GM21360 (cell line): ENCODE measurements around the gene CSF1R.

ENCODE experiments used
- ATAC-seq: cut with Tn5 transposase; IDR thresholded peaks from one replicate; pipeline ENCODE4 v1.9.1; 2021; ENCODE audit warnings: mild to moderate bottlenecking, moderate library complexity; ENCODE audit not compliant: unreplicated experiment

The CSF1R gene

GRCh38 chr5:150085950-150086715 is at the start of gene CSF1R:
Gene CSF1R, minus strand, starts transcription at chr5:150086554. Its CDS starts 127 bp downstream, at chr5:150086427.
- ATAC-seq, result no peak

- ATAC-seq, result no peak
These were observed 49.4 kb upstream of the CSF1R start for GRCh38 chr5:150135557-150136304.

DNA sequence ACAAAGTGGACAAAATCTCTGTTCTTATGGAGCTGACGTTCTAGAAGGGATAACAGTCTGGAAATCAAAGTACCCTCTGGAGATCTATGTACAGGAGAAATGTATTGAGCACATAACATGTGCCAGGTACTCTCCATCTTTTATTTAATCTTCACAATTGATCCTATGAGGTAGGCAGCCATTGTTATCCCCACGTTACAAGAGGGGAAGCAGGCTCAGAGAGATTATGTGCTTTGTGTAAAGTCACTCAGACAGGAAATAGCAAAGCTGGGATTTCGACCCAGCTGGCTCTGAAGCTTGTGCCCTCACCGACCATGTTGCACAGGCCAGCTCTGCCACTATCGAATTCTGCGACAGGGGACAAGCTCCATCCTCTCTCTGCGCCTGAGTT is 47.8 kb upstream of the CSF1R start:
- no peak for ATAC-seq

DNA sequence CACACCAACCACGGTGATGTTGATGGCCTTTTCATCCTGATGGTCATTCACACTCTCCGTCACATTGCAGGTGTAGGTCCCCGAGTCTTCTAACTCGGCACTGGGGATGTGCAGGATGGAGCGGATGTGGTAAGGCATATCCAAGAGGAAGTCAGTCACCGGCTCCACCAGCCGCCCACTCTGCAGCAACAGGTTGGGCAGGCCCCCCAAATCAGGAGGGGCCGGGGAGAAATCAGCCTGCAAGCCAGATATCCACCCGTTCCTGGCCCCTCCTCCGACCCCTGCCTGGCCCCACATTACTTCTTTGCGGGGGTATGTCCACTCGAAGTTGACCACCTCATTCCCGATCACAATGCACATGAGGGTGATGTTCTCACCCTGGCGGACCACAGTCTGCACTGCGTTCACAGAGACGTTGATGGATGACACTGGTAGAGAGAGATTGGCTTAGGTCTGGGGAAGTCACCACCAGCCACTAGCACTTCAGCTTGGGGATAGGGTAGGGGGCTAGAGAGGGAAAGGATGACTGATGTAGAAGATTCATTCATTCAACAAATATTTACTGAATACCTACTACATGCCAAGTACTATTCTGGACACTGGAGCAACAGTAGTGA is 47.3 kb upstream of the CSF1R start:
- no peak for ATAC-seq

- ATAC-seq, result no peak
These were observed 46.4 kb upstream of the CSF1R start for GRCh38 chr5:150132740-150133139.

- ATAC-seq, result no peak
These were observed 45.8 kb upstream of the CSF1R start for GRCh38 chr5:150131978-150132694.

DNA sequence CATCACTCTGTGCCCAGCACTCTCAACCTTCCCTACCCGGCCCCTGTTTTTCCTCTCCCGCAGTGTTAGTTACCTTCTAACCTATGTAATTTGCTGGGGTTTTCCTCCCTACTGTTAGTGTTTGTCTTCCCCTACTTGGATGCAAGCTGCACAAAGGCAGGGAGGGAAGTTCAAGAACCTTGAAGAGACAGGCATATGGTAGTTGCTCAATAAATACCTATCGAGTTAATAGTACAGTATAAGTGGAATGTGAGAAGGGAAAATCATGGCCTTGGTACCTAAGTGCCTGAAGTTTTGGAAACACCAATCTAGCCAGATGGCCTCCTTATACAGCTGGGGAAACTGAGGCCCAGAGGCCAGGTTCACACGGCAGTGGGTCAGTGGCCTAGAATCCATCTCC is 45.1 kb upstream of the CSF1R start:
- no peak for ATAC-seq

DNA sequence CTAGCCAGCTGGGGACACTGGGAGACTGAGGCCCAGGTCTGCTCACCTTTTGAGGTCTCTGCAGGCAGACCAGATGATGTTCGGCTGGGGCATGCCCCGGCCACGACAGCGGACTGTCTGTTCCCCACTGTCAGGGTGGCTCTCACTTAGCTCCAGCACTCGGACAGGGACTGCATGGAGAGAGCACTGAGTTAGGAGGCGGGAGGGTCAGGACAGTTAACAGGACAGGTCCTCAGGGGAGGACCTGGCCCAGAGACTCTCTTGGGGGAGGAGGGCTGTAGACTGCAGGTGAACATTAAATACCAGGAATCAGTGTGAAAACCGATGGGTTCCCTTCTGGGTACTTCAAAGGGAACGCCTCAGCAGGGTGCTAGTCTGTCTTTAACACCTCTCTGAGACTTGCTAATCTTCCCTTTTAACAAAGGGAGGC is 44.2 kb upstream of the CSF1R start:
- ATAC-seq, result no peak

DNA sequence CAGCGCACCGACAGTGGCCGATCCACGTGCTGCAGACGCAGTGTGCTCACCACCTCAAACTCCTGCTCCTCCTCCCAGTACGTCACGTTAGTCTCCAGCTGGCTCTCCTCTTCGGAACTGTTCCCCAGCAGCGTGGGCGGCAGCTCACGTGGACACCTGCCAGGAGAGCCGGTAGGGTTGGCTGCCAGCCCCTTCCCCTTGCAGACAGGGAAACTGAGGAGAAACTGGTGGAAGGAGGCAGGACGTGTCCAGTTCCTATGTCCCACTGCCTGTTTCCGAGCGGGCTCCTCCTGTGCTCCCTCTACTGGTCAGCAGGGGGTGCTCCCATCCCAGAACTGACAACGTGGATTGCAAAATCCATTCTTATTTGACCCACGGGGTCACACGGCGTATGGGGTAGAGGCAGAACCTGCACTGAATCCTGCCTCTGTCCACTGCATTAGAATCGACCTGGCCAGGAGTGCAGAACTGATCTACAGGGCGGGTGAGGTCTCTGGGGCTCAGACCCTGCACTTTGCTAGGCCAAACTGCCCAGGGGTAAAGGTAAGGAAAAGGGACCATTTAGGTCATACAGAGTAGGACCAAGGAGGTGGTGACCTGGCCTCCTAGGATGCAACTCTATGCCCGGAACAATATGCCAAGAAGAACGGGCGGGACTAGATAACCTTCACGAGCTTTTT is 43.6 kb upstream of the CSF1R start:
- ATAC-seq, result peak; percentile 71

DNA sequence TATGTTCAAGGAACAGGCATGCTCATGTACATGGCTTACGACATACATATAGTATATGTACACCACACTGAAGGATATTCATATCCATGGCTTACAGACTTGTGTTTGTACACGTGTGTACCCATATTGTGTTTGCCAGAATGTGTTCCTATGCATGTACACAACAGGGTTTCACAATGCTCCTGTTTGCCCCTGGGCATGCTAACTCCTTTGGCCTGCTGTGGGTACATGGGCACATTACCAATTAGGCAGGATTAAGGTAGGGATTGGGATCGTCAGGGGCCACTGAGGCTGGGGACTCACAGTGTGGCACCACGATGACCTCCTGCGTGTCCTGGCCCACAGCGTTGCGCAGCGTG is 43.1 kb upstream of the CSF1R start:
- ATAC-seq, result no peak

- ATAC-seq, result no peak
These were observed 40.5 kb upstream of the CSF1R start for GRCh38 chr5:150126921-150127265.

DNA sequence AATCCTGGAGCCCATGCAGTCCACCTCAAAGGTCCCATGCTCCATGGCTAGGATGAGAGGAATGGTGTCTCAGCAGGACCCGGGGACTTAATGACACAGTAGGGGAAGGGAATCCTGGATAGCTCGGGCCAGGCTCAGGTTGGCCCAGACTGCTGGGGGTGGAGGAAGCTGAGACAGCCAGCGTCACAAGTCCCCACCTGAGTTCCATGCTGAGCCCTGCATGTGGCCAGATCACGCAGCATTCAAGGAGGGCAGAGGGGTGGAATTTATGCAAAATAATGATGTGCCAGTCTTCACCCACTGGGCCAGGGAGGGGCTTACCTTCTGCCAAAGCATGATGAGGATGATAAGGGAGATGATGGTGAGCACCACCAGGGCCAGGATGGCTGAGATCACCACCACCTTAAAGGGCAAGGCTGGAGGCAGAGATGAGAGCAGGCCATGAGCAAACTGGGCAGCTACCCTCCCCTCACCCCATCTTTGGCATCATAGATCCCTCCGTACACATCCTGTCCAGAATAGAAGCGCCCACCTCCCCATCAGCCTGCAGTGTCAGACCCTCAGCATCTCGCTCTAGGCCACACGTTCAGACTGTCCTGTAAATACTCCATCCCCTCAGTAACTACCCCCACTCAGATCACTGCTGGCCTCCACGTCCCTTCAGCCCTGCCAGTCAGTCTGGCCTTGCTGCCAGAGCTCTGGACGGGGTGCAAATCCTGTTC is 40.0 kb upstream of the CSF1R start:
- no peak for ATAC-seq

DNA sequence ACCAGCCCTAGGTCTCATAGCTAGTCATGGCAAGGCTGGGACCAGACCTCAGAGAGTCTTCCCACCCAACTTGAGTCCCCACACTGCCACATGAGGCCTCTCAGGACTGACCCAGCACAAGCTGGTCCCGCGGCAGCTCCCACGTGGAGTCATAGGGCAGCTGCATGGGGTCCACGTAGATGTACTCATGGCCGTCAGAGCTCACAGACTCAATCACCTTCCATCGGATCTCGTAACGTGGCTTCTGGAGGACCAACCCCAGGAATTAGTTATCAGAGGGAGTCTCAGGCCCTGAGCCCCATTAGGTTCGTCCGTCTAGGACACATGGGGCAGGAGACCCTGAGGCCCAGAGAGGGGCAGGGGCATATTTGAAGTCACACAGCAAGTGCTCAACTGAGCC is 39.0 kb upstream of the CSF1R start:
- no peak for ATAC-seq

GRCh38 chr5:150124596-150124995 is 38.2 kb upstream of the CSF1R start:
- ATAC-seq, result no peak

GRCh38 chr5:150124111-150124557 is 37.8 kb upstream of the CSF1R start:
- ATAC-seq, result no peak

DNA sequence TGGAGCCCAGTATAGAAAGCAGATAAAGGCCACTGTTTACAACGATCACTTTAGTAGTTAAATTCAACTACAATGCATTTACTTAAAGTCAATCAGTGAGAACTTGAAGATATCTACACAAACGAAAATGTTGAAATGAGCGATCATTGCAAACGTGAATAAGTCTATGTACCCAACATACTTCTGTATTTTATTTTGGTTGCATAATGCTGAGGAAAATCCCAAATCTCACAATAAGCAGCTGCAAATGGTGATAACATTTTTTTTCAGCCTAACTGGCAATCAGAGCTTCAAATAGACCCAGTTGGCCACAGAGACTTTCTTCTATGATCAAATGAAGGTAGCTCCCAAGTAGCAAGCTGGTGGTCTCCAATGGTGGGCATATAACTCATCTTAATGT is 37.2 kb upstream of the CSF1R start:
- no peak for ATAC-seq

- ATAC-seq, result no peak
These were observed 36.5 kb upstream of the CSF1R start for GRCh38 chr5:150122536-150123481.

GRCh38 chr5:150122158-150122510 is 35.8 kb upstream of the CSF1R start:
- ATAC-seq, result no peak
